DOHH2 (cell line): ENCODE results near the gene EPB41L3.

Source experiments
- EZH2phosphoT487 ChIP-seq: fragments of 200-600 bp; sonication (generic); IDR thresholded peaks from 2 replicates; pipeline ENCODE4 v1.6.1; 2017; ENCODE audit warnings: borderline replicate concordance, mild to moderate bottlenecking, antibody characterized with exemption, low read length, moderate library complexity, mixed read lengths
- TF ChIP-seq, protein P1 (sequence below): fragments of 200-600 bp; sonication (generic); IDR thresholded peaks from one replicate; pipeline ENCODE4 v1.5.1; 2014; ENCODE audit warnings: antibody characterized with exemption, mild to moderate bottlenecking, low read depth, low read length; ENCODE audit not compliant: poor library complexity, severe bottlenecking

DNA sequence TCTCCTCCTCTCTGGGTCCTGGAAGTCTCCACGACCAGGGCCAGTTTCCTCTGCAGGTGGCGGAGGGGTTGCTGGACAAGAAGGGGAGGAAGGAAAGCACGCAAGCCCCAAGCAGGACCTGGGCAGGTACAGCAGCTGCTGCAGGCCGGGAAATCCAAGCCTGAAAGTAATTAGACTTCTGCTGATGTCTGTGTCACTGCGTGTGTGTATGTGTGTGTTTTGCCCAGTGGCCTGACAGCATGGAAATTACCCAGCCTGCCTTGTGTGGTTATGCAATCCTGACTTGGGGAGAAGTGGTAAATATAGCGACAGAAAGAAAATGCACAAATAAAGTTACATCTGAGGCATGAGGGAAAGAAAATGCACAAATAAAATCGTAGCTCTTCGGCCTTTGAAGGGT, 126.5 kb downstream of the EPB41L3 start:
- TF ChIP-seq, protein P1, sequence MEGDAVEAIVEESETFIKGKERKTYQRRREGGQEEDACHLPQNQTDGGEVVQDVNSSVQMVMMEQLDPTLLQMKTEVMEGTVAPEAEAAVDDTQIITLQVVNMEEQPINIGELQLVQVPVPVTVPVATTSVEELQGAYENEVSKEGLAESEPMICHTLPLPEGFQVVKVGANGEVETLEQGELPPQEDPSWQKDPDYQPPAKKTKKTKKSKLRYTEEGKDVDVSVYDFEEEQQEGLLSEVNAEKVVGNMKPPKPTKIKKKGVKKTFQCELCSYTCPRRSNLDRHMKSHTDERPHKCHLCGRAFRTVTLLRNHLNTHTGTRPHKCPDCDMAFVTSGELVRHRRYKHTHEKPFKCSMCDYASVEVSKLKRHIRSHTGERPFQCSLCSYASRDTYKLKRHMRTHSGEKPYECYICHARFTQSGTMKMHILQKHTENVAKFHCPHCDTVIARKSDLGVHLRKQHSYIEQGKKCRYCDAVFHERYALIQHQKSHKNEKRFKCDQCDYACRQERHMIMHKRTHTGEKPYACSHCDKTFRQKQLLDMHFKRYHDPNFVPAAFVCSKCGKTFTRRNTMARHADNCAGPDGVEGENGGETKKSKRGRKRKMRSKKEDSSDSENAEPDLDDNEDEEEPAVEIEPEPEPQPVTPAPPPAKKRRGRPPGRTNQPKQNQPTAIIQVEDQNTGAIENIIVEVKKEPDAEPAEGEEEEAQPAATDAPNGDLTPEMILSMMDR, result no peak
- no peak for TF ChIP-seq EZH2phosphoT487
